ENCODE results near the gene AP3D1.

Gene AP3D1

GRCh38 chr19:2198317-2198716 is 47.0 kb upstream of the AP3D1 start:
- Histone ChIP-seq H3K27me3 (ENCODE audit: low read depth, low read length) (no peaks in the 10 kb centered on the region), H2AFZ (ENCODE audit: low read depth, low read length) (no peak overlapping the region), H3K9me3 (ENCODE audit: insufficient read depth, low read length) (no peaks in the 10 kb centered on the region), H4K20me1 (ENCODE audit: insufficient read depth, low read length) (peaks cover 47% of the 10 kb centered on the region), H3K4me2 (ENCODE audit: low read length) (no peak overlapping the region), H3K27ac (ENCODE audit: low read length) (no peak overlapping the region), H3K79me2 (ENCODE audit: low read length) (peaks cover 33% of the 10 kb centered on the region), H3K4me1 (ENCODE audit: low read length) (no peaks in the 10 kb centered on the region), H3K36me3 (replicated peaks; ENCODE audit: low read depth, low read length) (peaks cover 22% of the 10 kb centered on the region), H3K9ac (ENCODE audit: low read length) (no peak overlapping the region), H3K4me3 (ENCODE audit: low read length) (no peak overlapping the region)
- TF ChIP-seq CTCF (IDR thresholded peaks at IDR 0.05; ENCODE audit: low read depth, low read length) (no peak), EZH2phosphoT487 (IDR thresholded peaks at IDR 0.05; ENCODE audit: low read depth) (no peak)

DNA sequence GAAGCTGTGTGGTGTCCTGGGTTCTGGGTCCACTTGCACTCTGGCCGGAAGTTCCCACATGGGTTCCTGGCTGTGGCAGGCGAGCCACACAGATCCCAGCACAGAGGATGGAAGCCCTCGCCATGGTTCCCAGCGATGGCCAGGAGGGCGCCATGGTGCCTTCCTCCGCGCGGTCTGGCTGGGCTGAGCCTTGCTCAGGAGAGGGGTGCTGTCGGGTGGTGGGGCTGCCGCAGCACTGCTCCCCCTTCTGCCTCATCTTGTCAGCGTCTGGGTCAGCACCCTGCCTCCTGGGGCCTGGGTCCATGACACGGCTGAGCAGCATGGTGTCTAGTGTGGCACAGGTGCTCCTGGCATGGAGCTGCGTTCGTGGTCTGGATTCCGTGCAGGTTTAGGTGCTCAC is 45.9 kb upstream of the AP3D1 start:
- H3K4me1 ChIP-seq (ENCODE audit: low read length), result no peaks in the 10 kb centered on the region
- no peaks in the 10 kb centered on the region for H3K9me3 ChIP-seq (ENCODE audit: insufficient read depth, low read length)
- H3K9ac ChIP-seq (ENCODE audit: low read length), result no peak overlapping the region
- H3K4me3 ChIP-seq (ENCODE audit: low read length), result no peak overlapping the region
- H3K4me2 ChIP-seq (ENCODE audit: low read length), result no peak overlapping the region
- H3K27me3 ChIP-seq (ENCODE audit: low read depth, low read length), result no peaks in the 10 kb centered on the region
- peaks cover 33% of the 10 kb centered on the region for H3K79me2 ChIP-seq (ENCODE audit: low read length)
- no peak overlapping the region for H3K27ac ChIP-seq (ENCODE audit: low read length)
- H4K20me1 ChIP-seq (ENCODE audit: insufficient read depth, low read length), result peaks cover 49% of the 10 kb centered on the region
- peaks cover 23% of the 10 kb centered on the region for H3K36me3 ChIP-seq (replicated peaks; ENCODE audit: low read depth, low read length)
- TF ChIP-seq EZH2phosphoT487 (IDR thresholded peaks at IDR 0.05; ENCODE audit: low read depth) (no peak), CTCF (IDR thresholded peaks at IDR 0.05; ENCODE audit: low read depth, low read length) (no peak)
- H2AFZ ChIP-seq (ENCODE audit: low read depth, low read length), result no peak overlapping the region

- Histone ChIP-seq H3K9ac (ENCODE audit: low read length) (no peak overlapping the region), H3K4me2 (ENCODE audit: low read length) (no peak overlapping the region), H3K36me3 (replicated peaks; ENCODE audit: low read depth, low read length) (peaks cover 33% of the 10 kb centered on the region), H3K4me3 (ENCODE audit: low read length) (no peak overlapping the region), H3K27me3 (ENCODE audit: low read depth, low read length) (no peaks in the 10 kb centered on the region), H4K20me1 (ENCODE audit: insufficient read depth, low read length) (peaks cover 49% of the 10 kb centered on the region), H3K27ac (ENCODE audit: low read length) (no peak overlapping the region), H3K9me3 (ENCODE audit: insufficient read depth, low read length) (no peaks in the 10 kb centered on the region), H3K4me1 (ENCODE audit: low read length) (no peaks in the 10 kb centered on the region), H3K79me2 (ENCODE audit: low read length) (peaks cover 33% of the 10 kb centered on the region), H2AFZ (ENCODE audit: low read depth, low read length) (no peak overlapping the region)
- no peak for TF ChIP-seq EZH2phosphoT487 (IDR thresholded peaks at IDR 0.05; ENCODE audit: low read depth)
- TF ChIP-seq CTCF (IDR thresholded peaks at IDR 0.05; ENCODE audit: low read depth, low read length), result no peak
Observed at GRCh38 chr19:2195914-2196313, 44.5 kb upstream of the AP3D1 start.

- Histone ChIP-seq H4K20me1 (ENCODE audit: insufficient read depth, low read length) (peaks cover 49% of the 10 kb centered on the region), H3K79me2 (ENCODE audit: low read length) (peaks cover 33% of the 10 kb centered on the region), H3K36me3 (replicated peaks; ENCODE audit: low read depth, low read length) (peaks cover 39% of the 10 kb centered on the region), H3K4me2 (ENCODE audit: low read length) (no peak overlapping the region), H3K27ac (ENCODE audit: low read length) (no peak overlapping the region), H3K4me1 (ENCODE audit: low read length) (no peaks in the 10 kb centered on the region), H3K9me3 (ENCODE audit: insufficient read depth, low read length) (no peaks in the 10 kb centered on the region), H2AFZ (ENCODE audit: low read depth, low read length) (no peak overlapping the region), H3K27me3 (ENCODE audit: low read depth, low read length) (no peaks in the 10 kb centered on the region), H3K4me3 (ENCODE audit: low read length) (no peak overlapping the region), H3K9ac (ENCODE audit: low read length) (no peak overlapping the region)
- TF ChIP-seq EZH2phosphoT487 (IDR thresholded peaks at IDR 0.05; ENCODE audit: low read depth) (no peak), CTCF (IDR thresholded peaks at IDR 0.05; ENCODE audit: low read depth, low read length) (no peak)
Observed at GRCh38 chr19:2195361-2195760, 44.0 kb upstream of the AP3D1 start.

All from OCI-LY3 (cell line).